Glutamatergic neuron (in vitro differentiated cells): ENCODE measurements around the gene PTPN7. TPM values are rescaled to one million over a fixed set of nuclear protein-coding genes. Genes with fewer than 3 reads are reported as not detected.

Source experiments
- DNase-seq: peaks from one replicate; pipeline ENCODE4 v3.0.0; 2022
- H3K27ac Mint-ChIP-seq: one replicate; pipeline ENCODE4 v1.8.0; 2020; ENCODE audit warnings: mild to moderate bottlenecking, mixed read lengths, inconsistent platforms; ENCODE audit not compliant: unreplicated experiment
- H3K27me3 Mint-ChIP-seq: one replicate; pipeline ENCODE4 v1.8.0; 2020; ENCODE audit warnings: mild to moderate bottlenecking, moderate library complexity, mixed read lengths, inconsistent platforms; ENCODE audit not compliant: unreplicated experiment
- H3K36me3 Mint-ChIP-seq: one replicate; pipeline ENCODE4 v1.8.0; 2020; ENCODE audit warnings: mild to moderate bottlenecking, mixed read lengths, inconsistent platforms; ENCODE audit not compliant: unreplicated experiment
- H3K4me1 Mint-ChIP-seq: one replicate; pipeline ENCODE4 v1.8.0; 2020; ENCODE audit warnings: mild to moderate bottlenecking, low read depth, mixed read lengths, inconsistent platforms; ENCODE audit not compliant: unreplicated experiment
- H3K4me3 Mint-ChIP-seq: one replicate; pipeline ENCODE4 v1.8.0; 2020; ENCODE audit warnings: mild to moderate bottlenecking, mixed read lengths, inconsistent platforms; ENCODE audit not compliant: unreplicated experiment
- H3K9me3 Mint-ChIP-seq: one replicate; pipeline ENCODE4 v1.8.0; 2020; ENCODE audit warnings: mild to moderate bottlenecking, moderate library complexity, mixed read lengths, inconsistent platforms; ENCODE audit not compliant: unreplicated experiment
- CTCF ChIP-seq: fragments of 200-600 bp; sonication (generic); IDR thresholded peaks from one replicate; pipeline ENCODE4 v1.5.0; 2021; ENCODE audit not compliant: partially characterized antibody, unreplicated experiment
- total RNA-seq: library from RNA; stranded (reverse); fragmentation: NEBNext Ultra II Directional; extraction: Animal tissue kit (Norgen Biotek cat#: 25700); gene quantifications from one replicate; pipeline ENCODE4 v1.2.1, GENCODE V29; 2021; ENCODE audit not compliant: unreplicated experiment

The PTPN7 gene
- total RNA-seq, 1 donor from 2014 or later: not detected

DNA sequence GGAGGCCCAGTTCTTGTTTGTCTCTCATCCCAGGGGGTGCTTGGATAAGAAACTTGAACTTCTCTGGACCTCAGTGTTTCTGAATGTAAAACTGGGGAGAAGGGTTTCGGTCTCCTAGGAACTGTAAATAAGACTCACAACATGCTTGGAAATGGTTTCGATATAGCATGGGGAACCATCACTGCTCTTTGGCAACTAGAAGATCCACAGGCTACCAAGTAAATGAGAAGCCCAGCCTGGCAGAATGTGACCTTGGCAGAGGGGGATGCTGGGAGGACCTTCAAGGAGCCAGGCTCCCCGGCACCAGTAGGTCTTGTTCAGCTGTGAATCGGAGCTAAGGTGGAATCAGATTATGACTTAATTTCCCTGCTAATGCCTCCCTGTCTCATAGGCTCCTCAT, 19.6 kb downstream of the PTPN7 start:
- Mint-ChIP-seq H3K27me3 (peaks cover 9% of the 10 kb centered on the region), H3K27ac (no peak overlapping the region), H3K4me3 (no peak overlapping the region), H3K4me1 (peaks cover 3% of the 10 kb centered on the region), H3K36me3 (no peaks in the 10 kb centered on the region), H3K9me3 (peaks cover 9% of the 10 kb centered on the region)
- DNase-seq: no peak
- no peak for TF ChIP-seq CTCF

GRCh38 chr1:202135221-202135721, 25.1 kb downstream of the PTPN7 start:
- Mint-ChIP-seq H3K27me3 (peaks cover 3% of the 10 kb centered on the region), H3K27ac (peak overlapping the region; percentile 28), H3K4me3 (no peak overlapping the region), H3K4me1 (peaks cover 6% of the 10 kb centered on the region), H3K9me3 (peaks cover 2% of the 10 kb centered on the region), H3K36me3 (no peaks in the 10 kb centered on the region)
- TF ChIP-seq CTCF: peak; percentile 80
- peak; percentile 64 for DNase-seq

DNA sequence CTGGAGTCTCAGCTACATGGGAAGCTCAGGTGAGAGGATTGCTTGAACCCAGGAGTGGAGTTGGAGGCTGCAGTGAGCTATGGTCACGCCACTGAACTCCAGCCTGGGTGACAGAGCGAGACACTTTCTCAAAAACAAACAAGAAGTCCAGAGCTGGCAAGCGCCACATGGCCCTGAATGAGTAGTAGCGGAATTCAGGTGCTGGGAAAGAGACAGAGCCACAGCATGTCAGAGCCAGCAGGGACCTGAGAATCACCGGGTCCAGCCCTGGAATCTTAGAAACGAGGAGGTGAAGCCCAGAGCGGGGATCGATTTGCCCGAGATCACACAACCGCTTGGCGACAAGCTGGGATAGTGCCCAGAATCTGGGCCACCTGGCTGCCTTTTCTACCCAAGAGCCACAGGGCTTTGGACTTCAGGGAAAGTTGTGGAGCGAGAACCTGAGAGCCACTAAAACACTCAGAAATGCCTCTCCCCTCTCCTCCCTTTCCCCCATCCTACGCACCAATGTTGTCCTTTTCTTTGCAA, 25.7 kb downstream of the PTPN7 start:
- no peak overlapping the region for H3K4me3 Mint-ChIP-seq
- peaks cover 6% of the 10 kb centered on the region for H3K4me1 Mint-ChIP-seq
- no peak for DNase-seq
- H3K27ac Mint-ChIP-seq: peak overlapping the region; percentile 28
- H3K36me3 Mint-ChIP-seq: no peaks in the 10 kb centered on the region
- TF ChIP-seq CTCF: no peak
- H3K27me3 Mint-ChIP-seq: peaks cover 3% of the 10 kb centered on the region
- H3K9me3 Mint-ChIP-seq: peaks cover 2% of the 10 kb centered on the region

DNA sequence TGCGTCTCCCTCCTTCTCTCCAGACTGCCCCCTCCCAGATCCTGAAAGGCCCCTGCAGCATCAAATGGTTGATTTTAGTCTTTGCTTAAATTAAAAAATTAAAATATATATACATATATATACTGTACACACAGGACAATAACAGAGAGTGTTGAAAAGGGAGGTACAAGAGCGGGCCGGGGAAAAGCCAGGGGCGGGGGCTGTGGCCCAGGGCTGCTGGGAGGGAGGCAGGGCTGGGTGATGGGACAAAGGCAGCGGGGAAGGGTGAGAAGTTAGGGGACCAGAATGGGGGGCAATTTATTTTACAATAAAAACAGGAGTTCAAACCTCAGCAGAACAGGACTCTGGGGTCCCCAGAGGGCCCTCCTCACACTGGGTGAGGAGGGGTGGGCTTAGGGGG, 26.4 kb downstream of the PTPN7 start:
- H3K36me3 Mint-ChIP-seq: no peaks in the 10 kb centered on the region
- H3K27me3 Mint-ChIP-seq: peaks cover 3% of the 10 kb centered on the region
- H3K27ac Mint-ChIP-seq: no peak overlapping the region
- H3K9me3 Mint-ChIP-seq: peaks cover 2% of the 10 kb centered on the region
- no peak overlapping the region for H3K4me3 Mint-ChIP-seq
- no peak for TF ChIP-seq CTCF
- H3K4me1 Mint-ChIP-seq: peaks cover 6% of the 10 kb centered on the region
- DNase-seq: no peak

GRCh38 chr1:202133496-202133895, 26.9 kb downstream of the PTPN7 start:
- Mint-ChIP-seq H3K27ac (no peak overlapping the region), H3K27me3 (peaks cover 3% of the 10 kb centered on the region), H3K9me3 (peaks cover 2% of the 10 kb centered on the region), H3K4me1 (peaks cover 6% of the 10 kb centered on the region), H3K4me3 (peak overlapping the region; percentile 28), H3K36me3 (no peaks in the 10 kb centered on the region)
- no peak for TF ChIP-seq CTCF
- DNase-seq: no peak
